A549 (cell line): ENCODE results near the gene CHCHD6. TPM values are rescaled to one million over a fixed set of nuclear protein-coding genes. Genes with fewer than 3 reads are reported as not detected.

Source experiments
- ATAC-seq, 2 experiments: fragments of 200-7000 bp in 1 of 2; fragments of >200 bp in 1 of 2; cut with Nextera tagmentation in 1 of 2; cut with Tn5 transposase in 1 of 2; 3 replicates each; pipeline versions ENCODE4 v1.8.0 to v1.9.1; 2018 to 2020; ENCODE audit warnings: mild to moderate bottlenecking in 1 of 2, moderate library complexity in 1 of 2
- CTCF ChIA-PET: fragments of 300-600 bp; sonication (Branson Sonifier 250); formaldehyde crosslinking; extraction: SDS; loops from one replicate; lab custom pipeline; 2021; ENCODE audit warnings: antibody characterized with exemption, inconsistent platforms; lab: Yijun Ruan, JAX
- POLR2A ChIA-PET: fragments of 350-600 bp; formaldehyde crosslinking; extraction: SDS; loops from one replicate; lab custom pipeline; 2021; ENCODE audit warnings: antibody characterized with exemption, inconsistent platforms; lab: Yijun Ruan, JAX
- DNase-seq, 2 experiments: peaks; one replicate each; pipeline versions ENCODE4 v3.0.0 to v3.0.0-alpha.2; 2011 to 2016; ENCODE audit warnings: low read depth in 1 of 2, low spot score in 1 of 2
- FAIRE-seq: peaks from 2 replicates; lab custom pipeline; 2011; peaks lifted over from hg19 to GRCh38; lab: Jason Lieb, UNC
- H3K27ac ChIP-seq, 2 experiments: fragments of >200 bp; sonication (Bioruptor Twin); formaldehyde crosslinking; 3 replicates each; pipeline ENCODE4 v1.5.1; 2016 to 2017
- H3K4me1 ChIP-seq: fragments of >200 bp; sonication (Bioruptor Twin); formaldehyde crosslinking; 3 replicates; pipeline ENCODE4 v1.6.1; 2016
- H3K4me2 ChIP-seq: fragments of >200 bp; sonication (Bioruptor Twin); formaldehyde crosslinking; 3 replicates; pipeline ENCODE4 v1.6.1; 2016
- H3K4me3 ChIP-seq: fragments of >200 bp; sonication (Bioruptor Twin); formaldehyde crosslinking; 3 replicates; pipeline ENCODE4 v1.5.1; 2016
- H3K9me3 ChIP-seq: fragments of >200 bp; sonication (Bioruptor Twin); formaldehyde crosslinking; 3 replicates; pipeline ENCODE4 v1.6.1; 2016
- CBX2 ChIP-seq: fragments of 200-600 bp; sonication (generic); IDR thresholded peaks from 2 replicates; pipeline ENCODE4 v1.6.1; 2016; ENCODE audit warnings: low read depth, mild to moderate bottlenecking, borderline replicate concordance
- CBX8 ChIP-seq: fragments of 200-600 bp; sonication (generic); IDR thresholded peaks from 2 replicates; pipeline ENCODE4 v1.6.1; 2016
- CHD2 ChIP-seq: fragments of 150-350 bp; IDR thresholded peaks from 2 replicates; pipeline ENCODE4 v1.6.1; 2014; ENCODE audit warnings: low read length; ENCODE audit not compliant: partially characterized antibody
- CHD4 ChIP-seq: fragments of 200-600 bp; sonication (generic); IDR thresholded peaks from 2 replicates; pipeline ENCODE4 v1.6.1; 2016; ENCODE audit warnings: antibody characterized with exemption, mild to moderate bottlenecking, borderline replicate concordance
- EHF ChIP-seq: fragments of 250-450 bp; sonication (Bioruptor Pico); IDR thresholded peaks from 2 replicates; pipeline ENCODE4 v1.5.0; 2020; ENCODE audit warnings: mild to moderate bottlenecking
- EHMT2 ChIP-seq: fragments of 200-600 bp; sonication (generic); IDR thresholded peaks from 2 replicates; pipeline ENCODE4 v1.6.1; 2016; ENCODE audit warnings: antibody characterized with exemption, low read depth, mild to moderate bottlenecking, moderate library complexity
- HDAC2 ChIP-seq: fragments of 200-600 bp; sonication (generic); IDR thresholded peaks from 2 replicates; pipeline ENCODE4 v1.6.1; 2016
- HOXA7 ChIP-seq: fragments of 250-450 bp; sonication (Bioruptor Pico); IDR thresholded peaks from 2 replicates; pipeline ENCODE4 v1.5.0; 2020; ENCODE audit warnings: mild to moderate bottlenecking, moderate library complexity
- KDM1A ChIP-seq: fragments of 200-600 bp; sonication (generic); IDR thresholded peaks from 2 replicates; pipeline ENCODE4 v1.6.1; 2016; ENCODE audit warnings: low read depth, mild to moderate bottlenecking
- MAZ ChIP-seq: fragments of 150-350 bp; IDR thresholded peaks from 2 replicates; pipeline ENCODE4 v1.6.1; 2014; ENCODE audit warnings: antibody characterized with exemption, low read depth, low read length, borderline replicate concordance
- MYC ChIP-seq: IDR thresholded peaks from 2 replicates; pipeline ENCODE4 v1.6.1; 2012; ENCODE audit warnings: mild to moderate bottlenecking, inconsistent platforms, low read length, improper control_type of control experiment, borderline replicate concordance
- NFE2L2 ChIP-seq: fragments of 150-350 bp; conservative IDR thresholded peaks from 2 replicates; pipeline ENCODE4 v1.6.1; 2014; ENCODE audit warnings: low read length
- NPAS2 ChIP-seq: fragments of 250-450 bp; sonication (Bioruptor Pico); IDR thresholded peaks from 2 replicates; pipeline ENCODE4 v1.8.0; 2022; ENCODE audit warnings: mild to moderate bottlenecking, moderate library complexity, borderline replicate concordance
- PHF8 ChIP-seq: fragments of 200-600 bp; sonication (generic); IDR thresholded peaks from 2 replicates; pipeline ENCODE4 v1.6.1; 2016; ENCODE audit warnings: low read depth, mild to moderate bottlenecking, antibody characterized with exemption, moderate library complexity, borderline replicate concordance
- POLR2A ChIP-seq: IDR thresholded peaks from 2 replicates; pipeline ENCODE4 v1.6.1; 2012; ENCODE audit warnings: mild to moderate bottlenecking, low read length
- RAD21 ChIP-seq, 2 experiments: fragments of >200 bp in 1 of 2; sonication (Bioruptor Twin) in 1 of 2; formaldehyde crosslinking in 1 of 2; IDR thresholded peaks in 1 of 2; conservative IDR thresholded peaks in 1 of 2; 2 replicates in 1 of 2; 3 replicates in 1 of 2; pipeline ENCODE4 v1.6.1; 2012 to 2018; ENCODE audit warnings: inconsistent platforms in 1 of 2
- RARB ChIP-seq: fragments of 250-450 bp; sonication (Bioruptor Pico); IDR thresholded peaks from 2 replicates; pipeline ENCODE4 v1.8.0; 2021; ENCODE audit warnings: mild to moderate bottlenecking, moderate library complexity
- RNF2 ChIP-seq: fragments of 200-600 bp; sonication (generic); IDR thresholded peaks from 2 replicates; pipeline ENCODE4 v1.6.1; 2016; ENCODE audit warnings: low read depth, mild to moderate bottlenecking, antibody characterized with exemption, moderate library complexity, borderline replicate concordance
- TFCP2L1 ChIP-seq: fragments of 250-450 bp; sonication (Bioruptor Pico); IDR thresholded peaks from 2 replicates; pipeline ENCODE4 v1.5.0; 2021; ENCODE audit warnings: mild to moderate bottlenecking
- TP53 ChIP-seq: fragments of 250-450 bp; sonication (Bioruptor Pico); IDR thresholded peaks from 2 replicates; pipeline ENCODE4 v1.5.0; 2021; ENCODE audit warnings: mild to moderate bottlenecking, moderate library complexity
- ZC3H11A ChIP-seq: fragments of 450-650 bp; IDR thresholded peaks from 2 replicates; pipeline ENCODE4 v1.6.1; 2014; ENCODE audit warnings: antibody characterized with exemption, mild to moderate bottlenecking
- WGBS: methylation state at CpG from one replicate; pipeline ENCODE4 v1.1.6; 2017; ENCODE audit errors: missing lambda C conversion rate; 5-methylcytosine and 5-hydroxymethylcytosine counted together
- polyA plus RNA-seq, 4 experiments: library from polyadenylated mRNA; depleted of rRNA in 3 of 4; stranded (reverse); fragments of >200 nt; fragmentation: RNase III in 1 of 4; extraction: RNeasy Plus Mini Kit Qiagen cat#74134 plus additional on column Dnase treatment in 1 of 4; gene quantifications; 2 replicates in 3 of 4; 3 replicates in 1 of 4; pipeline ENCODE4 v1.2.3, GENCODE V29; 2011 to 2017
- TF ChIP-seq, protein P1 (sequence below): fragments of 200-600 bp; sonication (generic); IDR thresholded peaks from 2 replicates; pipeline ENCODE4 v1.6.1; 2016; ENCODE audit warnings: antibody characterized with exemption, mild to moderate bottlenecking, moderate library complexity
- TF ChIP-seq, protein P2 (sequence below): fragments of 250-450 bp; sonication (Bioruptor Pico); IDR thresholded peaks from 2 replicates; pipeline ENCODE4 v1.5.0; 2020; ENCODE audit warnings: low read depth, mild to moderate bottlenecking, moderate library complexity
- TF ChIP-seq, protein P3 (sequence below): fragments of 150-350 bp; IDR thresholded peaks from 2 replicates; pipeline ENCODE4 v1.6.1; 2014; ENCODE audit warnings: low read depth, mild to moderate bottlenecking, low read length
- TF ChIP-seq, protein P4 (sequence below): fragments of >200 bp; sonication (Bioruptor Twin); formaldehyde crosslinking; IDR thresholded peaks from 3 replicates; pipeline ENCODE4 v1.5.1; 2016

The CHCHD6 gene
- polyA plus RNA-seq, 2 of the 4 experiments (the other 2 are of a cell fraction): 15.0 to 18.1 TPM

DNA sequence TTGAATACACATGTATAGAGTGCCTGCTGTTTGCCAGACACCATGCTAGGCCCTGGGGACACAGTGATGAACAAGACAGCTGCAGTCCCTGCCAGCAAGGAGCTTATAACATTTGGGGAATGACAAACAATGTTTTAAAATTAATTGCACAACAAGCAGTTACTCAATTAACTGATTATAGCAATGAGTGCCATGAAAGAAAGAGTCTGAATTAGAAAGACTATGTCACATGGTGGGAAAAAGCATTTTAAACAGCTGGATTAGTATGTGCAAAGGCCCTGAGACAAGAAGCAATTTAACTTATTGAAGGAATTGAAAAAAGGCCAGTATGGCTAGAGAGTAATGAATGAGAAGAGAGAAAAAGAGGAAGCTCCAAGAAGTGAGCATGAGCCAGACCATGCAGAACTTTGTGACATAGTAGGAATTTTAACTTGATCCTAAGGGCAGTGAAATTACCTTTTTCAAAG, 214.3 kb downstream of the CHCHD6 start (continued):
- TF ChIP-seq, protein P1, sequence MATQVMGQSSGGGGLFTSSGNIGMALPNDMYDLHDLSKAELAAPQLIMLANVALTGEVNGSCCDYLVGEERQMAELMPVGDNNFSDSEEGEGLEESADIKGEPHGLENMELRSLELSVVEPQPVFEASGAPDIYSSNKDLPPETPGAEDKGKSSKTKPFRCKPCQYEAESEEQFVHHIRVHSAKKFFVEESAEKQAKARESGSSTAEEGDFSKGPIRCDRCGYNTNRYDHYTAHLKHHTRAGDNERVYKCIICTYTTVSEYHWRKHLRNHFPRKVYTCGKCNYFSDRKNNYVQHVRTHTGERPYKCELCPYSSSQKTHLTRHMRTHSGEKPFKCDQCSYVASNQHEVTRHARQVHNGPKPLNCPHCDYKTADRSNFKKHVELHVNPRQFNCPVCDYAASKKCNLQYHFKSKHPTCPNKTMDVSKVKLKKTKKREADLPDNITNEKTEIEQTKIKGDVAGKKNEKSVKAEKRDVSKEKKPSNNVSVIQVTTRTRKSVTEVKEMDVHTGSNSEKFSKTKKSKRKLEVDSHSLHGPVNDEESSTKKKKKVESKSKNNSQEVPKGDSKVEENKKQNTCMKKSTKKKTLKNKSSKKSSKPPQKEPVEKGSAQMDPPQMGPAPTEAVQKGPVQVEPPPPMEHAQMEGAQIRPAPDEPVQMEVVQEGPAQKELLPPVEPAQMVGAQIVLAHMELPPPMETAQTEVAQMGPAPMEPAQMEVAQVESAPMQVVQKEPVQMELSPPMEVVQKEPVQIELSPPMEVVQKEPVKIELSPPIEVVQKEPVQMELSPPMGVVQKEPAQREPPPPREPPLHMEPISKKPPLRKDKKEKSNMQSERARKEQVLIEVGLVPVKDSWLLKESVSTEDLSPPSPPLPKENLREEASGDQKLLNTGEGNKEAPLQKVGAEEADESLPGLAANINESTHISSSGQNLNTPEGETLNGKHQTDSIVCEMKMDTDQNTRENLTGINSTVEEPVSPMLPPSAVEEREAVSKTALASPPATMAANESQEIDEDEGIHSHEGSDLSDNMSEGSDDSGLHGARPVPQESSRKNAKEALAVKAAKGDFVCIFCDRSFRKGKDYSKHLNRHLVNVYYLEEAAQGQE: no peak
- no peak for TF ChIP-seq CHD4
- no peak for TF ChIP-seq CHD2
- TF ChIP-seq MAZ: no peak
- TF ChIP-seq CBX2: no peak
- no peak for TF ChIP-seq RAD21 (conservative IDR thresholded peaks at IDR 0.05 in 1 of 2, IDR thresholded peaks at IDR 0.05 in 1 of 2)

DNA sequence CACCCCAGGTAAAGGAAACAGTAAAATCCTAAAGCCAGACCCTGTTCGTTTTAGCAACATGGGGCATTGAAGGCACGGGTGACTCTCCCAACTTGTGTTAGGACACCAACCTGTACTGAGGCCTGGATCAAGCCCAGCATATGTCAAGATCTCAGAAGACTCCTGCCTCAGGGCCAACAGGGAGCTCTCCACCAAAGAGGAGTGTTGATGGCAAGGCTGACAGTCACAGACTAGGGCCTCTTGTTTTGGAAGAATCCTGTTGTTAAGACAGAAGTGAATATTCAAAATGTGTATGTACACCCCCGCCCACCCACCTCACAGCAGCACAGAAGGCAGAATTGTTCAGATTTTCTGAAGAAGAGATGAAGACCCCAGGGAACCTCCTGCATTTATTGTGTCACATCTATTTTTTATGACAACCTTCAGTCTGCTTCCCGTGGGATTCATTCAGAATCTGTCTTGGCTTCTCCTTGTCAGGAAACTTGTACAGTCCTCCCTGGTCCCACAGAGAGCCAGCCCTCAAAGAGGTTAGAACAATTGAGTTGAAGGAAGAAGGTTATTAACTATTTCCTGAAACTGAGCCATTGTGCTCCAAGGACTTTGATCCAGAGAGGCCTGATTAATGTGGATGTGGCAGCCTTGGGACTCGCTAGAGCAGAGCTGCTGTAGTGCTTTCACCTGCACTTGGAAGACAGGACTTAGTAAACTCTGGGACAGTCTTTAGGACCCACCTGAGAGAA, 217.2 kb downstream of the CHCHD6 start:
- FAIRE-seq (no peak), ATAC-seq (no peak), DNase-seq (no peak)
- H3K4me3 ChIP-seq: no peak overlapping the region
- ChIA-PET POLR2A (no interaction called here), CTCF (interaction anchor here (1.1 to 1.2 kb wide), 2 partner anchors 53 to 163 kb away, joined by 3 read pairs; no protein-coding TSS in a partner anchor)
- TF ChIP-seq, protein P2, sequence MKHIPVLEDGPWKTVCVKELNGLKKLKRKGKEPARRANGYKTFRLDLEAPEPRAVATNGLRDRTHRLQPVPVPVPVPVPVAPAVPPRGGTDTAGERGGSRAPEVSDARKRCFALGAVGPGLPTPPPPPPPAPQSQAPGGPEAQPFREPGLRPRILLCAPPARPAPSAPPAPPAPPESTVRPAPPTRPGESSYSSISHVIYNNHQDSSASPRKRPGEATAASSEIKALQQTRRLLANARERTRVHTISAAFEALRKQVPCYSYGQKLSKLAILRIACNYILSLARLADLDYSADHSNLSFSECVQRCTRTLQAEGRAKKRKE (CRISPR knock-in tag): no peak
- no peak for TF ChIP-seq RAD21 (conservative IDR thresholded peaks at IDR 0.05 in 1 of 2, IDR thresholded peaks at IDR 0.05 in 1 of 2)
- TF ChIP-seq KDM1A: no peak
- TF ChIP-seq RNF2: no peak
- no peak for TF ChIP-seq HDAC2
- no peak overlapping the region for H3K4me2 ChIP-seq
- H3K4me1 ChIP-seq: peaks cover 11% of the 10 kb centered on the region; the same call in 2 of the 3 replicates
- 90% methylated on average over 5 of the region's 5 CpGs for WGBS
- H3K27ac ChIP-seq: no peak overlapping the region
- peaks cover 4% of the 10 kb centered on the region; the same call in 1 of the 3 replicates for H3K9me3 ChIP-seq

DNA sequence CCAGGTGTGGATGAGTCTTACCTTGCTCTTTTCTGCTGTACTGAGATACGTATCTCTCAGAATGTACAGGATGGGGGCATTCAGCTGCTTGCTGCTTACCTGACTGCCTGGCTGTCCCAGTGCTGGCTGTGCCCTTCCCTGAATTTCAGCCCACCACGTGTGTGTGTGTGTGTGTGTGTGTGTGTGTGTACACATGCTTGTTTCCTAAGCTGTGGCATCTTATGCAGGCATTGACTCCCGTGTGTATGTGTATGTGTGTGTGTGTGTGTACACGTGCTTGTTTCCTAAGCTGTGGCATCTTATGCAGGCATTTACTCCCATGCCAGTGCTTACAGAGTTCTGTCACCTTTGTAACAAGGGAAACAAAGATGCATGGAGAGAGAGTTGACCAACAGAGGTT, 218.4 kb downstream of the CHCHD6 start:
- DNase-seq (no peak), FAIRE-seq (no peak)
- TF ChIP-seq HOXA7 (CRISPR knock-in tag) (no peak), NFE2L2 (no peak), ZC3H11A (no peak), CBX8 (no peak), POLR2A (no peak), EHMT2 (no peak), MAZ (no peak), MYC (no peak), RARB (CRISPR knock-in tag) (no peak), CHD4 (no peak), PHF8 (no peak), TP53 (CRISPR knock-in tag) (no peak), NPAS2 (CRISPR knock-in tag) (no peak), EHF (CRISPR knock-in tag) (no peak), TFCP2L1 (CRISPR knock-in tag) (no peak), CHD2 (no peak)
- TF ChIP-seq, protein P3, sequence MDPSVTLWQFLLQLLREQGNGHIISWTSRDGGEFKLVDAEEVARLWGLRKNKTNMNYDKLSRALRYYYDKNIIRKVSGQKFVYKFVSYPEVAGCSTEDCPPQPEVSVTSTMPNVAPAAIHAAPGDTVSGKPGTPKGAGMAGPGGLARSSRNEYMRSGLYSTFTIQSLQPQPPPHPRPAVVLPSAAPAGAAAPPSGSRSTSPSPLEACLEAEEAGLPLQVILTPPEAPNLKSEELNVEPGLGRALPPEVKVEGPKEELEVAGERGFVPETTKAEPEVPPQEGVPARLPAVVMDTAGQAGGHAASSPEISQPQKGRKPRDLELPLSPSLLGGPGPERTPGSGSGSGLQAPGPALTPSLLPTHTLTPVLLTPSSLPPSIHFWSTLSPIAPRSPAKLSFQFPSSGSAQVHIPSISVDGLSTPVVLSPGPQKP: no peak
- TF ChIP-seq, protein P4, sequence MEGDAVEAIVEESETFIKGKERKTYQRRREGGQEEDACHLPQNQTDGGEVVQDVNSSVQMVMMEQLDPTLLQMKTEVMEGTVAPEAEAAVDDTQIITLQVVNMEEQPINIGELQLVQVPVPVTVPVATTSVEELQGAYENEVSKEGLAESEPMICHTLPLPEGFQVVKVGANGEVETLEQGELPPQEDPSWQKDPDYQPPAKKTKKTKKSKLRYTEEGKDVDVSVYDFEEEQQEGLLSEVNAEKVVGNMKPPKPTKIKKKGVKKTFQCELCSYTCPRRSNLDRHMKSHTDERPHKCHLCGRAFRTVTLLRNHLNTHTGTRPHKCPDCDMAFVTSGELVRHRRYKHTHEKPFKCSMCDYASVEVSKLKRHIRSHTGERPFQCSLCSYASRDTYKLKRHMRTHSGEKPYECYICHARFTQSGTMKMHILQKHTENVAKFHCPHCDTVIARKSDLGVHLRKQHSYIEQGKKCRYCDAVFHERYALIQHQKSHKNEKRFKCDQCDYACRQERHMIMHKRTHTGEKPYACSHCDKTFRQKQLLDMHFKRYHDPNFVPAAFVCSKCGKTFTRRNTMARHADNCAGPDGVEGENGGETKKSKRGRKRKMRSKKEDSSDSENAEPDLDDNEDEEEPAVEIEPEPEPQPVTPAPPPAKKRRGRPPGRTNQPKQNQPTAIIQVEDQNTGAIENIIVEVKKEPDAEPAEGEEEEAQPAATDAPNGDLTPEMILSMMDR: no peak
- TF ChIP-seq, protein P2 (CRISPR knock-in tag): no peak

More for the DNA sequence above, 218.4 kb downstream of the CHCHD6 start:
- POLR2A ChIA-PET: no interaction called here
- no peak for ATAC-seq
- H3K4me3 ChIP-seq: no peak overlapping the region
- WGBS: 90% methylated on average over 2 of the region's 4 CpGs
- H3K27ac ChIP-seq: no peak overlapping the region
- peaks cover 4% of the 10 kb centered on the region; the same call in 1 of the 3 replicates for H3K9me3 ChIP-seq
- H3K4me2 ChIP-seq: no peak overlapping the region
- CTCF ChIA-PET: interaction anchor here (1.1 to 1.4 kb wide), 2 partner anchors 9 to 165 kb away, joined by 3 read pairs; no protein-coding TSS in a partner anchor
- peaks cover 19% of the 10 kb centered on the region for H3K4me1 ChIP-seq
